ENCODE data around the gene FADS2. TPM values are rescaled to one million over a fixed set of nuclear protein-coding genes. Genes with fewer than 3 reads are reported as not detected.

The FADS2 gene
- total and polyA plus RNA-seq, 9 of the 15 experiments (the other 6 are each of a cell fraction or from before 2014, with no cell fraction given), result 2.9 to 42.8 (median 16.2) TPM

DNA sequence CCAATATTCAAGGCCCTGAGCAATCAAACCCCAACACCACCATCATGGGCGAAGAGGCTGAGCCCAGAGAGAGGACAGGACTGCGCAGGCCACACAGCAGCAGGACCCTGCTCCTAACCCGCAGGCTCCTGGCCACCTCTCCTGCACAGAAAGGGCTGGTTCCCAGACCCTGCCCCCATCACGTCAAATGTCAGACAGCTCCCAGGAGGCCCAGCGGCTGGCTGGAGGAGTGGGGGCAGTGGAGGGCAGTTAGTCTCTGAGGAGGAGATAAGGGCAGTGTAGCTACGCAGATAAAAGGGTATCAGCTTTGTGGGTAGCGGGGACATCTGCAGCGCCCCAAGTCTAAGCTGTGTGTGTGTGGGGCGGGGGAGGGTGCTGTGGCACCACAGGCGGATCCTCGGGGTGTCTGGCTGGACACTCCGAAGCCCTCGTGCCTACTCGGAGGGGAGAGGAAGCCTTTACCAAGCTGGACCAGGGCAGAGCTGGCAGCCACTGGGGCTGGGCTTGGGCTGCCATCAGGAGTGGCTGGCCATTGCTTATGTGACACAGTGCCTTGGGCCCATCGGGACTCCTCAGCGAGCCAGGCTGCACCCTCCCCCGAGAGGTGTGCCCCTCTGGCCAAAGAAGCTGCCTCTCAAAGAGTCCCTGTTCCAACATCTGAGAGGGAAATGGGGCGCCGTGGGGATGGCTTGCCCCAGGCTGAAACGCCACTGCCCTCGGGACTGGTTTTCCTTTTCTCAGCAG, 41.8 kb downstream of the FADS2 start (continued):
- no peak for TF ChIP-seq CBX2 (IDR thresholded peaks at IDR 0.05; ENCODE audit: insufficient read depth, low read length, poor library complexity, severe bottlenecking)
- TF ChIP-seq FIP1L1 (IDR thresholded peaks at IDR 0.05; ENCODE audit: low read depth, low read length, poor library complexity, severe bottlenecking), result no peak
- TF ChIP-seq, protein P1, sequence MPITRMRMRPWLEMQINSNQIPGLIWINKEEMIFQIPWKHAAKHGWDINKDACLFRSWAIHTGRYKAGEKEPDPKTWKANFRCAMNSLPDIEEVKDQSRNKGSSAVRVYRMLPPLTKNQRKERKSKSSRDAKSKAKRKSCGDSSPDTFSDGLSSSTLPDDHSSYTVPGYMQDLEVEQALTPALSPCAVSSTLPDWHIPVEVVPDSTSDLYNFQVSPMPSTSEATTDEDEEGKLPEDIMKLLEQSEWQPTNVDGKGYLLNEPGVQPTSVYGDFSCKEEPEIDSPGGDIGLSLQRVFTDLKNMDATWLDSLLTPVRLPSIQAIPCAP (CRISPR knock-in tag; IDR thresholded peaks at IDR 0.05; ENCODE audit: borderline replicate concordance), result no peak
- 0 out of 2 replicates have a peak, but pooled peaks have one; percentile 43 for TF ChIP-seq KLF13 (tag; IDR thresholded peaks at IDR 0.05; ENCODE audit: borderline replicate concordance, low read depth)
- 0 out of 4 replicates have a peak, but pooled peaks of 1 of the 2 experiments have one; percentile 50 for TF ChIP-seq SIN3A (IDR thresholded peaks at IDR 0.05; ENCODE audit: borderline replicate concordance in 2 of 2, control insufficient read depth in 1 of 2, low read depth in 2 of 2, low read length in 2 of 2)
- no peak for TF ChIP-seq YBX1 (IDR thresholded peaks at IDR 0.05)
- TF ChIP-seq, protein P2, sequence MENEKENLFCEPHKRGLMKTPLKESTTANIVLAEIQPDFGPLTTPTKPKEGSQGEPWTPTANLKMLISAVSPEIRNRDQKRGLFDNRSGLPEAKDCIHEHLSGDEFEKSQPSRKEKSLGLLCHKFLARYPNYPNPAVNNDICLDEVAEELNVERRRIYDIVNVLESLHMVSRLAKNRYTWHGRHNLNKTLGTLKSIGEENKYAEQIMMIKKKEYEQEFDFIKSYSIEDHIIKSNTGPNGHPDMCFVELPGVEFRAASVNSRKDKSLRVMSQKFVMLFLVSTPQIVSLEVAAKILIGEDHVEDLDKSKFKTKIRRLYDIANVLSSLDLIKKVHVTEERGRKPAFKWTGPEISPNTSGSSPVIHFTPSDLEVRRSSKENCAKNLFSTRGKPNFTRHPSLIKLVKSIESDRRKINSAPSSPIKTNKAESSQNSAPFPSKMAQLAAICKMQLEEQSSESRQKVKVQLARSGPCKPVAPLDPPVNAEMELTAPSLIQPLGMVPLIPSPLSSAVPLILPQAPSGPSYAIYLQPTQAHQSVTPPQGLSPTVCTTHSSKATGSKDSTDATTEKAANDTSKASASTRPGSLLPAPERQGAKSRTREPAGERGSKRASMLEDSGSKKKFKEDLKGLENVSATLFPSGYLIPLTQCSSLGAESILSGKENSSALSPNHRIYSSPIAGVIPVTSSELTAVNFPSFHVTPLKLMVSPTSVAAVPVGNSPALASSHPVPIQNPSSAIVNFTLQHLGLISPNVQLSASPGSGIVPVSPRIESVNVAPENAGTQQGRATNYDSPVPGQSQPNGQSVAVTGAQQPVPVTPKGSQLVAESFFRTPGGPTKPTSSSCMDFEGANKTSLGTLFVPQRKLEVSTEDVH (IDR thresholded peaks at IDR 0.05; ENCODE audit: low read depth, partially characterized antibody), result no peak
- TF ChIP-seq, protein P3, sequence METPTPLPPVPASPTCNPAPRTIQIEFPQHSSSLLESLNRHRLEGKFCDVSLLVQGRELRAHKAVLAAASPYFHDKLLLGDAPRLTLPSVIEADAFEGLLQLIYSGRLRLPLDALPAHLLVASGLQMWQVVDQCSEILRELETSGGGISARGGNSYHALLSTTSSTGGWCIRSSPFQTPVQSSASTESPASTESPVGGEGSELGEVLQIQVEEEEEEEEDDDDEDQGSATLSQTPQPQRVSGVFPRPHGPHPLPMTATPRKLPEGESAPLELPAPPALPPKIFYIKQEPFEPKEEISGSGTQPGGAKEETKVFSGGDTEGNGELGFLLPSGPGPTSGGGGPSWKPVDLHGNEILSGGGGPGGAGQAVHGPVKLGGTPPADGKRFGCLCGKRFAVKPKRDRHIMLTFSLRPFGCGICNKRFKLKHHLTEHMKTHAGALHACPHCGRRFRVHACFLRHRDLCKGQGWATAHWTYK (CRISPR knock-in tag; IDR thresholded peaks at IDR 0.05), result peak; percentile 75; the same call in 1 of the 2 replicates
- TF ChIP-seq ZNF830 (CRISPR knock-in tag; IDR thresholded peaks at IDR 0.05), result no peak
- TF ChIP-seq ZNF239 (CRISPR knock-in tag; IDR thresholded peaks at IDR 0.05), result peak; percentile 64
- TF ChIP-seq TAF1 (IDR thresholded peaks at IDR 0.05; ENCODE audit: control insufficient read depth, extremely low read depth, insufficient read depth, low read length, severe bottlenecking), result peak; percentile 56
- TF ChIP-seq, protein P4, sequence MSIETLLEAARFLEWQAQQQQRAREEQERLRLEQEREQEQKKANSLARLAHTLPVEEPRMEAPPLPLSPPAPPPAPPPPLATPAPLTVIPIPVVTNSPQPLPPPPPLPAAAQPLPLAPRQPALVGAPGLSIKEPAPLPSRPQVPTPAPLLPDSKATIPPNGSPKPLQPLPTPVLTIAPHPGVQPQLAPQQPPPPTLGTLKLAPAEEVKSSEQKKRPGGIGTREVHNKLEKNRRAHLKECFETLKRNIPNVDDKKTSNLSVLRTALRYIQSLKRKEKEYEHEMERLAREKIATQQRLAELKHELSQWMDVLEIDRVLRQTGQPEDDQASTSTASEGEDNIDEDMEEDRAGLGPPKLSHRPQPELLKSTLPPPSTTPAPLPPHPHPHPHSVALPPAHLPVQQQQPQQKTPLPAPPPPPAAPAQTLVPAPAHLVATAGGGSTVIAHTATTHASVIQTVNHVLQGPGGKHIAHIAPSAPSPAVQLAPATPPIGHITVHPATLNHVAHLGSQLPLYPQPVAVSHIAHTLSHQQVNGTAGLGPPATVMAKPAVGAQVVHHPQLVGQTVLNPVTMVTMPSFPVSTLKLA (conservative IDR thresholded peaks at IDR 0.05), result peak in 1 of 2 experiments; percentile 63; a peak in 2 of 4 replicates
- peak in 1 of 3 experiments; percentile 66 for TF ChIP-seq YY1 (IDR thresholded peaks at IDR 0.05; ENCODE audit: borderline replicate concordance in 1 of 3, control insufficient read depth in 1 of 3, extremely low read depth in 1 of 3, insufficient read depth in 3 of 3, insufficient read length in 1 of 3, insufficient replicate concordance in 2 of 3, low read depth in 1 of 3, low read length in 2 of 3)
- TF ChIP-seq, protein P5, sequence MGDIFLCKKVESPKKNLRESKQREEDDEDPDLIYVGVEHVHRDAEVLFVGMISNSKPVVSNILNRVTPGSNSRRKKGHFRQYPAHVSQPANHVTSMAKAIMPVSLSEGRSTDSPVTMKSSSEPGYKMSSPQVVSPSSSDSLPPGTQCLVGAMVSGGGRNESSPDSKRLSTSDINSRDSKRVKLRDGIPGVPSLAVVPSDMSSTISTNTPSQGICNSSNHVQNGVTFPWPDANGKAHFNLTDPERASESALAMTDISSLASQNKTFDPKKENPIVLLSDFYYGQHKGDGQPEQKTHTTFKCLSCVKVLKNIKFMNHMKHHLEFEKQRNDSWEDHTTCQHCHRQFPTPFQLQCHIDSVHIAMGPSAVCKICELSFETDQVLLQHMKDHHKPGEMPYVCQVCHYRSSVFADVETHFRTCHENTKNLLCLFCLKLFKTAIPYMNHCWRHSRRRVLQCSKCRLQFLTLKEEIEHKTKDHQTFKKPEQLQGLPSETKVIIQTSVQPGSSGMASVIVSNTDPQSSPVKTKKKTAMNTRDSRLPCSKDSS (IDR thresholded peaks at IDR 0.05; ENCODE audit: low read depth, partially characterized antibody), result no peak
